Measurements from ENCODE around the gene KIF25.
"Not testable (repeated sequence)": the region's sequence is repeated elsewhere in the genome, so short reads cannot be mapped to it uniquely, and the experiment has no call there.

The KIF25 gene

GRCh38 chr6:167996424-167997199 lies 859 bp upstream of the KIF25 start:
- DNase-seq, result no peak

- DNase-seq, result no peak
These were observed 744 bp downstream of the KIF25 start for GRCh38 chr6:167998215-167998614.

- no peak for DNase-seq
These were observed 2.9 kb downstream of the KIF25 start for GRCh38 chr6:168000198-168001028.

- DNase-seq, result no peak
These were observed 3.5 kb downstream of the KIF25 start for GRCh38 chr6:168001029-168001332.

GRCh38 chr6:168001514-168001913 lies 4.0 kb downstream of the KIF25 start:
- DNase-seq, result not testable (repeated sequence)

- no peak for DNase-seq
These were observed 5.3 kb downstream of the KIF25 start for GRCh38 chr6:168002804-168003203.

GRCh38 chr6:168004023-168004422 lies 6.6 kb downstream of the KIF25 start:
- DNase-seq, result no peak

GRCh38 chr6:168004945-168005344 lies 7.5 kb downstream of the KIF25 start:
- DNase-seq, result no peak

- no peak for DNase-seq
These were observed 8.3 kb downstream of the KIF25 start for GRCh38 chr6:168005796-168006195.

- no peak for DNase-seq
These were observed 10.3 kb downstream of the KIF25 start for GRCh38 chr6:168007592-168008338.

- no peak for DNase-seq
These were observed 11.9 kb downstream of the KIF25 start for GRCh38 chr6:168009331-168009730.

- DNase-seq, result no peak
These were observed 13.8 kb downstream of the KIF25 start for GRCh38 chr6:168011291-168011690.

- no peak for DNase-seq
These were observed 15.2 kb downstream of the KIF25 start for GRCh38 chr6:168012431-168013249.

- no peak for DNase-seq
These were observed 15.9 kb downstream of the KIF25 start for GRCh38 chr6:168013250-168013915.

GRCh38 chr6:168014428-168014827 lies 17.0 kb downstream of the KIF25 start:
- DNase-seq, result no peak

- DNase-seq, result no peak
These were observed 17.5 kb downstream of the KIF25 start for GRCh38 chr6:168015009-168015408.

- DNase-seq, result no peak
These were observed 18.2 kb downstream of the KIF25 start for GRCh38 chr6:168015482-168016175.

GRCh38 chr6:168016176-168016620 lies 18.7 kb downstream of the KIF25 start:
- DNase-seq, result no peak

GRCh38 chr6:168016721-168017525 lies 19.5 kb downstream of the KIF25 start:
- DNase-seq, result no peak

GRCh38 chr6:168017629-168018028 lies 20.2 kb downstream of the KIF25 start:
- DNase-seq, result no peak

GRCh38 chr6:168018664-168019063 lies 21.2 kb downstream of the KIF25 start:
- DNase-seq, result no peak
